Upper lobe of left lung (tissue), 4 donors: Measurements from ENCODE around the gene ANKDD1A.

Experiments
- CTCF ChIP-seq, 6 experiments: fragments of 450-650 bp in 4 of 6; fragments of 200-600 bp in 2 of 6; sonication (generic) in 2 of 6; IDR thresholded peaks; one replicate each; pipeline ENCODE4 v1.5.1; 2016 to 2019; ENCODE audit warnings: antibody characterized with exemption in 6 of 6
- POLR2A ChIP-seq, 4 donors: fragments of 450-650 bp; IDR thresholded peaks; one replicate each; pipeline ENCODE4 v1.5.1; 2016 to 2017; ENCODE audit warnings: antibody characterized with exemption in 4 of 4, mild to moderate bottlenecking in 2 of 4
- POLR2AphosphoS5 ChIP-seq, 2 donors: sonication (generic); formaldehyde crosslinking; IDR thresholded peaks; one replicate each; pipeline ENCODE4 v1.5.1; 2017; ENCODE audit warnings: antibody characterized with exemption in 2 of 2

GRCh38 chr15:64926661-64927060, 15.0 kb downstream of the ANKDD1A start:
- TF ChIP-seq POLR2A (IDR thresholded peaks at IDR 0.05): no peak
- TF ChIP-seq POLR2AphosphoS5 (IDR thresholded peaks at IDR 0.05): no peak
- no peak for TF ChIP-seq CTCF (IDR thresholded peaks at IDR 0.05)
